GM23248 (cell line): ENCODE measurements around the gene DYNAP. TPM values are rescaled to one million over a fixed set of nuclear protein-coding genes. Genes with fewer than 3 reads are reported as not detected.

Experiments
- DNase-seq: peaks from one replicate; pipeline ENCODE4 v3.0.0-alpha.2; 2015
- H2AFZ ChIP-seq: fragments of 200-600 bp; sonication (generic); 2 replicates; pipeline ENCODE4 v1.6.1; 2016; ENCODE audit warnings: antibody characterized with exemption
- H3F3A ChIP-seq: fragments of 200-600 bp; sonication (generic); 2 replicates; pipeline ENCODE4 v1.6.1; 2016; ENCODE audit warnings: mild to moderate bottlenecking, antibody characterized with exemption, mixed run types; ENCODE audit not compliant: insufficient read depth
- H3K27ac ChIP-seq: fragments of 200-600 bp; sonication (generic); 2 replicates; pipeline ENCODE4 v1.5.1; 2016; ENCODE audit warnings: mild to moderate bottlenecking
- H3K27me3 ChIP-seq: fragments of 200-600 bp; sonication (generic); replicated peaks from 2 replicates; pipeline ENCODE4 v1.6.1; 2016; ENCODE audit warnings: mild to moderate bottlenecking; ENCODE audit not compliant: insufficient read depth
- H3K36me3 ChIP-seq: fragments of 200-600 bp; sonication (generic); 2 replicates; pipeline ENCODE4 v1.6.1; 2016; ENCODE audit warnings: low read depth, mild to moderate bottlenecking
- H3K4me1 ChIP-seq: fragments of 200-600 bp; sonication (generic); 2 replicates; pipeline ENCODE4 v1.6.1; 2016; ENCODE audit warnings: mild to moderate bottlenecking; ENCODE audit not compliant: insufficient read depth
- H3K4me2 ChIP-seq: fragments of 200-600 bp; sonication (generic); one replicate; pipeline ENCODE4 v1.6.1; 2016; ENCODE audit warnings: mild to moderate bottlenecking; ENCODE audit not compliant: unreplicated experiment
- H3K4me3 ChIP-seq: fragments of 200-600 bp; sonication (generic); 2 replicates; pipeline ENCODE4 v1.5.1; 2016; ENCODE audit warnings: mild to moderate bottlenecking
- H3K79me2 ChIP-seq: fragments of 200-600 bp; sonication (generic); 2 replicates; pipeline ENCODE4 v1.6.1; 2016; ENCODE audit warnings: mild to moderate bottlenecking; ENCODE audit not compliant: insufficient read depth
- H3K9ac ChIP-seq: fragments of 200-600 bp; sonication (generic); 2 replicates; pipeline ENCODE4 v1.6.1; 2016; ENCODE audit warnings: mild to moderate bottlenecking
- H3K9me2 ChIP-seq: fragments of 200-600 bp; sonication (generic); 2 replicates; pipeline ENCODE4 v1.6.1; 2016; ENCODE audit warnings: mixed run types, mild to moderate bottlenecking, moderate library complexity; ENCODE audit not compliant: insufficient read depth
- H3K9me3 ChIP-seq: fragments of 200-600 bp; sonication (generic); one replicate; pipeline ENCODE4 v1.6.1; 2017; ENCODE audit warnings: low read depth
- H4K20me1 ChIP-seq: fragments of 200-600 bp; sonication (generic); 2 replicates; pipeline ENCODE4 v1.6.0; 2016; ENCODE audit not compliant: insufficient read depth
- EZH2 ChIP-seq: fragments of 200-600 bp; sonication (generic); IDR thresholded peaks from 2 replicates; pipeline ENCODE4 v1.6.1; 2018; ENCODE audit warnings: antibody characterized with exemption, mild to moderate bottlenecking; ENCODE audit not compliant: insufficient read depth, poor library complexity, severe bottlenecking
- EZH2phosphoT487 ChIP-seq: fragments of 200-600 bp; sonication (generic); IDR thresholded peaks from 2 replicates; pipeline ENCODE4 v1.6.1; 2018; ENCODE audit warnings: antibody characterized with exemption, moderate library complexity, mild to moderate bottlenecking, low read depth; ENCODE audit not compliant: insufficient read depth
- WGBS, 2 experiments: methylation state at CpG; one replicate each; pipeline ENCODE4 v1.1.6; 2015 to 2017; ENCODE audit warnings: low lambda C conversion rate in 2 of 2, low coverage in 1 of 2; ENCODE audit errors: missing lambda C conversion rate in 2 of 2; 5-methylcytosine and 5-hydroxymethylcytosine counted together
- in situ Hi-C: fragments of 300-500 bp; cut with MboI; formaldehyde crosslinking; loops from 2 replicates; pipeline ENCODE4 v1.15.0; 2020
- polyA plus RNA-seq: library from polyadenylated mRNA; unstranded; fragments of >200 nt; fragmentation: Nextera tagmentation; extraction: Ambion mirVana; gene quantifications from 2 replicates; pipeline ENCODE4 v1.2.1, GENCODE V29; 2016
- total RNA-seq: library from RNA; depleted of rRNA; stranded (reverse); fragments of >200 nt; shearing (Covaris generic); gene quantifications from 2 replicates; pipeline ENCODE4 v1.2.3, GENCODE V29; 2014; rRNA removed

DYNAP gene
- total RNA-seq (not detected in 2 replicates), polyA plus RNA-seq (not detected in 2 replicates)

GRCh38 chr18:54590945-54591344, at the start of gene DYNAP:
DYNAP (plus strand) TSS chr18:54591245; CDS start chr18:54591283, 38 bp downstream.
- H3K4me1 ChIP-seq = no peaks in the 10 kb centered on the region
- no peak within 1 kb of the TSS for H2AFZ ChIP-seq
- H4K20me1 ChIP-seq = no peaks in the 10 kb centered on the region
- no peak for DNase-seq
- in situ Hi-C loops = no loop called here
- 27 to 32% methylated on average over 5 of the region's 5 CpGs for WGBS, 2 experiments
- no peaks in the 10 kb centered on the region for H3F3A ChIP-seq
- 0 out of 2 replicates have a peak, but pooled peaks cover 10% of the 10 kb centered on the region for H3K27me3 ChIP-seq
- H3K79me2 ChIP-seq = no peaks in the 10 kb centered on the region
- no peak within 1 kb of the TSS for H3K9ac ChIP-seq
- H3K4me3 ChIP-seq = no peak within 1 kb of the TSS
- no peaks in the 10 kb centered on the region for H3K9me2 ChIP-seq
- no peak within 1 kb of the TSS for H3K4me2 ChIP-seq
- no peaks in the 10 kb centered on the region for H3K36me3 ChIP-seq
- TF ChIP-seq EZH2 (no peak), EZH2phosphoT487 (no peak)
- no peak within 1 kb of the TSS for H3K27ac ChIP-seq
- H3K9me3 ChIP-seq = no peaks in the 10 kb centered on the region

GRCh38 chr18:54551590-54551989, 39.5 kb upstream of the DYNAP start:
- no peak for DNase-seq
- no peak overlapping the region for H3K9ac ChIP-seq
- H3K79me2 ChIP-seq = no peaks in the 10 kb centered on the region
- in situ Hi-C loops = no loop called here
- WGBS, 2 experiments = 56 to 65% methylated on average over 1 of the region's 1 CpG
- H3K36me3 ChIP-seq = no peaks in the 10 kb centered on the region
- no peak overlapping the region for H3K4me3 ChIP-seq
- peaks cover 5% of the 10 kb centered on the region for H3K9me3 ChIP-seq
- H2AFZ ChIP-seq = no peak overlapping the region
- H3K9me2 ChIP-seq = no peaks in the 10 kb centered on the region
- TF ChIP-seq EZH2 = no peak
- TF ChIP-seq EZH2phosphoT487 = no peak
- no peak overlapping the region for H3K27ac ChIP-seq
- H3F3A ChIP-seq = no peaks in the 10 kb centered on the region
- no peaks in the 10 kb centered on the region for H4K20me1 ChIP-seq
- no peaks in the 10 kb centered on the region for H3K27me3 ChIP-seq
- no peaks in the 10 kb centered on the region for H3K4me1 ChIP-seq
- no peak overlapping the region for H3K4me2 ChIP-seq

GRCh38 chr18:54555286-54555685, 35.8 kb upstream of the DYNAP start:
- 31 to 32% methylated on average over 2 of the region's 2 CpGs for WGBS, 2 experiments
- Histone ChIP-seq H3K27me3 (no peaks in the 10 kb centered on the region), H3K36me3 (no peaks in the 10 kb centered on the region), H3K4me3 (no peak overlapping the region), H3K9me3 (peaks cover 5% of the 10 kb centered on the region), H3K4me1 (no peaks in the 10 kb centered on the region), H4K20me1 (no peaks in the 10 kb centered on the region), H2AFZ (no peak overlapping the region), H3F3A (no peaks in the 10 kb centered on the region), H3K9ac (no peak overlapping the region), H3K79me2 (no peaks in the 10 kb centered on the region), H3K9me2 (no peaks in the 10 kb centered on the region), H3K4me2 (no peak overlapping the region), H3K27ac (no peak overlapping the region)
- no peak for DNase-seq
- TF ChIP-seq EZH2 = no peak
- no peak for TF ChIP-seq EZH2phosphoT487
- in situ Hi-C loops = no loop called here

- DNase-seq = no peak
- Histone ChIP-seq H3K79me2 (no peaks in the 10 kb centered on the region), H3K4me2 (no peak overlapping the region), H3K4me1 (no peaks in the 10 kb centered on the region), H3K4me3 (no peak overlapping the region), H2AFZ (no peak overlapping the region), H3K9ac (no peak overlapping the region), H3K9me3 (peaks cover 5% of the 10 kb centered on the region), H3K9me2 (no peaks in the 10 kb centered on the region), H3K27me3 (no peaks in the 10 kb centered on the region), H3F3A (no peaks in the 10 kb centered on the region), H3K27ac (no peak overlapping the region), H4K20me1 (no peaks in the 10 kb centered on the region), H3K36me3 (no peaks in the 10 kb centered on the region)
- 17 to 25% methylated on average over 1 of the region's 1 CpG for WGBS, 2 experiments
- TF ChIP-seq EZH2phosphoT487 (no peak), EZH2 (no peak)
- in situ Hi-C loops = no loop called here
Measured at GRCh38 chr18:54555996-54556395, 35.0 kb upstream of the DYNAP start.

GRCh38 chr18:54557958-54558357, 33.1 kb upstream of the DYNAP start:
- Histone ChIP-seq H4K20me1 (no peaks in the 10 kb centered on the region), H2AFZ (no peak overlapping the region), H3F3A (no peaks in the 10 kb centered on the region), H3K36me3 (no peaks in the 10 kb centered on the region), H3K4me2 (no peak overlapping the region), H3K27ac (no peak overlapping the region), H3K9ac (no peak overlapping the region), H3K27me3 (no peaks in the 10 kb centered on the region), H3K4me3 (no peak overlapping the region), H3K9me2 (no peaks in the 10 kb centered on the region), H3K4me1 (no peaks in the 10 kb centered on the region), H3K79me2 (no peaks in the 10 kb centered on the region), H3K9me3 (no peaks in the 10 kb centered on the region)
- TF ChIP-seq EZH2phosphoT487 (no peak), EZH2 (no peak)
- 30 to 33% methylated on average over 2 of the region's 2 CpGs for WGBS, 2 experiments
- in situ Hi-C loops = no loop called here
- no peak for DNase-seq
